ENCODE results near the gene TH.

DNA sequence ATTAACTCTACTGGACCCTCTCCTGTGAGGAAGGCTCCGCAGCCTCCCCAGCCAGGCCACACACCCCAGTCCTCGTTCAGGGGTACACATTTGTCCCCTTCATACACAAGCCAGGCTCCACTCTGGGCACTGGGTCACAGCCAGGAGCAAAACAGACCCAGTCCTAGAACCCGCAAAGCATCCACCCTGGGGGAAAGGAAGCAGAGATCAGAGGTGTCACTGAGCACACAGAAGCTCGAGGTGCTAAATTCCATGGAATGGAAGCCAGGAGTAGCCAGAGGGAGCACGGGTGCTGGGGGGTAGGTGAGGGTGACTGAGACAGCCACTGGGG, 43.6 kb upstream of the TH start:
- no peak for TF ChIP-seq POLR2AphosphoS5 (IDR thresholded peaks at IDR 0.05)
- TF ChIP-seq, protein P1, sequence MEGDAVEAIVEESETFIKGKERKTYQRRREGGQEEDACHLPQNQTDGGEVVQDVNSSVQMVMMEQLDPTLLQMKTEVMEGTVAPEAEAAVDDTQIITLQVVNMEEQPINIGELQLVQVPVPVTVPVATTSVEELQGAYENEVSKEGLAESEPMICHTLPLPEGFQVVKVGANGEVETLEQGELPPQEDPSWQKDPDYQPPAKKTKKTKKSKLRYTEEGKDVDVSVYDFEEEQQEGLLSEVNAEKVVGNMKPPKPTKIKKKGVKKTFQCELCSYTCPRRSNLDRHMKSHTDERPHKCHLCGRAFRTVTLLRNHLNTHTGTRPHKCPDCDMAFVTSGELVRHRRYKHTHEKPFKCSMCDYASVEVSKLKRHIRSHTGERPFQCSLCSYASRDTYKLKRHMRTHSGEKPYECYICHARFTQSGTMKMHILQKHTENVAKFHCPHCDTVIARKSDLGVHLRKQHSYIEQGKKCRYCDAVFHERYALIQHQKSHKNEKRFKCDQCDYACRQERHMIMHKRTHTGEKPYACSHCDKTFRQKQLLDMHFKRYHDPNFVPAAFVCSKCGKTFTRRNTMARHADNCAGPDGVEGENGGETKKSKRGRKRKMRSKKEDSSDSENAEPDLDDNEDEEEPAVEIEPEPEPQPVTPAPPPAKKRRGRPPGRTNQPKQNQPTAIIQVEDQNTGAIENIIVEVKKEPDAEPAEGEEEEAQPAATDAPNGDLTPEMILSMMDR (IDR thresholded peaks at IDR 0.05): no peak

All from upper lobe of left lung (tissue), 4 donors.